Prostate gland (tissue), 2 donors: ENCODE results near the gene SENP3.

Experiments used
- CTCF ChIP-seq, 4 experiments: fragments of 200-600 bp in 2 of 4; fragments of 450-650 bp in 2 of 4; sonication (generic) in 2 of 4; IDR thresholded peaks; 1 replicate in 3 of 4; 2 replicates in 1 of 4; pipeline ENCODE4 v1.5.1; 2016 to 2019; ENCODE audit warnings: antibody characterized with exemption in 4 of 4, mild to moderate bottlenecking in 2 of 4, moderate library complexity in 2 of 4
- POLR2A ChIP-seq: fragments of 450-650 bp; IDR thresholded peaks from one replicate; pipeline ENCODE4 v1.6.1; 2016; ENCODE audit warnings: antibody characterized with exemption, mild to moderate bottlenecking
- POLR2AphosphoS5 ChIP-seq: sonication (generic); formaldehyde crosslinking; IDR thresholded peaks from one replicate; pipeline ENCODE4 v1.6.1; 2017; ENCODE audit warnings: antibody characterized with exemption

DNA sequence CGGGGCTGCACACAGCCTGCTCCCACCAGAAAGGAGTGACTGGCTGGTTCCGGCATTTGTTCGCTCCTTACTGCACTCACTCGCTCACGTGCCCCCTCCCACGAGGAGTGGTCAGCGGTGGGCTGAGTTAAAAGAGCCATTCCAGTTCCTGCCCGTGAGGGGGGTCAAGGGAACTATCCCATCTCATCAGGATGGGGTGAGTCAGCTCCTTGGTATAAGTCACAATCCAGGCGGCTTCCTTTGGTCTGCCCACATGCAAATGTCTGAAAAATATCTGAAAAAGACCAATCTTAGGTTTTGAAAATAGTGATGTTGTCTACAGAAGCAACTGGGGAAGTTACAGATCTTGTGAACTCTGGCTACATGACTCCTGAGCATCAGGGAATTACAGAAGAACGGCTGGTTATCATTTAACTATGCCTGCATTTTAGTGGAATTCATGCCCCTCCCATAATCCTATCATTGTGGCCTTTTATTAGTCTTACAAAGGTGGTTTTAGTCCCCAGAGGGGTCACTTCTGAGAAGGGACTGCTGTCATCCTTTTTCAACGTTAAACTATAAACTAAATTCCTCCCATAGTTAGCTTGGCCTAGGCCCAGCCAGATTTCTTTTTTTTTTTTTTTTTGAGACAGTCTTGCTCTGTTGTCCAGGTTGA, 22.7 kb upstream of the SENP3 start:
- no peak for TF ChIP-seq POLR2A
- no peak for TF ChIP-seq CTCF (IDR thresholded peaks at IDR 0.05)
- TF ChIP-seq POLR2AphosphoS5, result no peak
